Uterus (tissue), 4 donors: ENCODE results near the gene ARHGAP29. TPM values are rescaled to one million over a fixed set of nuclear protein-coding genes. Genes with fewer than 3 reads are reported as not detected.
A peak's percentile ranks its signal among the peaks of the same experiment; 100 is the strongest.

Experiments used
- DNase-seq, 2 donors: peaks; one replicate each; pipeline ENCODE4 v3.0.0-alpha.2; 2019 to 2020
- H3K27ac ChIP-seq, 2 donors: fragments of 200-600 bp; sonication (generic); 1 replicate in 1 of 2; 2 replicates in 1 of 2; pipeline ENCODE4 v1.5.1; 2016 to 2018
- H3K27me3 ChIP-seq, 2 donors: fragments of 200-600 bp; sonication (generic); one replicate each; pipeline ENCODE4 v1.5.1; 2018 to 2019; ENCODE audit warnings: control low read depth in 1 of 2
- H3K36me3 ChIP-seq, 2 donors: fragments of 200-600 bp; sonication (generic); one replicate each; pipeline ENCODE4 v1.5.1; 2019; ENCODE audit warnings: control low read depth in 1 of 2
- H3K4me1 ChIP-seq, 2 donors: fragments of 200-600 bp; sonication (generic); one replicate each; pipeline ENCODE4 v1.5.1; 2018 to 2019; ENCODE audit warnings: control low read depth in 1 of 2
- H3K4me3 ChIP-seq, 2 donors: fragments of 200-600 bp; sonication (generic); 1 replicate in 1 of 2; 2 replicates in 1 of 2; pipeline ENCODE4 v1.5.1; 2018 to 2019; ENCODE audit warnings: mild to moderate bottlenecking in 1 of 2
- H3K9me3 ChIP-seq, 2 donors: fragments of 200-600 bp; sonication (generic); one replicate each; pipeline ENCODE4 v1.5.1; 2019; ENCODE audit warnings: control low read depth in 1 of 2
- CTCF ChIP-seq, 4 experiments: fragments of 200-600 bp in 2 of 4; fragments of 450-650 bp in 2 of 4; sonication (generic) in 2 of 4; IDR thresholded peaks; one replicate each; pipeline ENCODE4 v1.5.1; 2016 to 2019; ENCODE audit warnings: antibody characterized with exemption in 4 of 4, mild to moderate bottlenecking in 2 of 4, moderate library complexity in 1 of 4
- POLR2A ChIP-seq, 2 donors: fragments of 450-650 bp; IDR thresholded peaks; one replicate each; pipeline ENCODE4 v1.6.1; 2016; ENCODE audit warnings: antibody characterized with exemption in 2 of 2, mild to moderate bottlenecking in 1 of 2, moderate library complexity in 1 of 2
- intact Hi-C: fragments of 100-400 bp; cut with DNase I; formaldehyde crosslinking; loops from one replicate; pipeline ENCODE4 v1.15.1; 2023; ENCODE audit warnings: low total_unique reads
- total RNA-seq, 4 donors: library from RNA; depleted of rRNA in 3 of 4; stranded (reverse); fragments of >200 nt in 3 of 4; gene quantifications; one replicate each; pipeline versions ENCODE4 v1.1.0 to v1.2.4, GENCODE V29; 2014 to 2023
- donor health status: DM: yes; HTN: yes; CAD: no.

Gene ARHGAP29
- total RNA-seq, 4 donors from 2014 or later = 20.0 to 67.3 (median 38.8) TPM

- no peak for TF ChIP-seq POLR2A (IDR thresholded peaks at IDR 0.05)
- no peak for TF ChIP-seq CTCF (IDR thresholded peaks at IDR 0.05)
- H3K9me3 ChIP-seq = no peaks in the 10 kb centered on the region
- no peaks in the 10 kb centered on the region for H3K4me1 ChIP-seq
- H3K27me3 ChIP-seq = peaks cover 0 to 7% of the 10 kb centered on the region in 2 donors
- intact Hi-C loops = no loop called here
- no peak overlapping the region for H3K27ac ChIP-seq
- no peak overlapping the region for H3K4me3 ChIP-seq
- DNase-seq = no peak
- no peaks in the 10 kb centered on the region for H3K36me3 ChIP-seq
Measured at GRCh38 chr1:94240822-94241221, 3.4 kb upstream of the ARHGAP29 start.

- H3K9me3 ChIP-seq = no peaks in the 10 kb centered on the region
- H3K4me1 ChIP-seq = no peaks in the 10 kb centered on the region
- DNase-seq = no peak
- intact Hi-C loops = loop anchor here (10.0 kb wide), 2 partner anchors 95 to 175 kb away; no protein-coding TSS in a partner anchor
- H3K27ac ChIP-seq = no peak overlapping the region
- H3K36me3 ChIP-seq = no peaks in the 10 kb centered on the region
- peaks cover under 1 to 16% of the 10 kb centered on the region in 2 donors for H3K27me3 ChIP-seq
- no peak for TF ChIP-seq CTCF (IDR thresholded peaks at IDR 0.05)
- no peak for TF ChIP-seq POLR2A (IDR thresholded peaks at IDR 0.05)
- no peak overlapping the region for H3K4me3 ChIP-seq
Measured at GRCh38 chr1:94239796-94240195, 2.4 kb upstream of the ARHGAP29 start.

- TF ChIP-seq CTCF (IDR thresholded peaks at IDR 0.05) (no peak), POLR2A (IDR thresholded peaks at IDR 0.05) (no peak)
- Histone ChIP-seq H3K9me3 (no peaks in the 10 kb centered on the region), H3K27me3 (peaks cover 3 to 21% of the 10 kb centered on the region in 2 donors), H3K4me1 (no peaks in the 10 kb centered on the region), H3K4me3 (no peak overlapping the region), H3K36me3 (no peaks in the 10 kb centered on the region), H3K27ac (no peak overlapping the region)
- intact Hi-C loops = loop anchor here (10.0 kb wide), 2 partner anchors 96 to 174 kb away; no protein-coding TSS in a partner anchor
- DNase-seq = no peak
Measured at GRCh38 chr1:94239051-94239450, 1.7 kb upstream of the ARHGAP29 start.

GRCh38 chr1:94236630-94237290, 624 bp downstream of the ARHGAP29 start:
- peak overlapping the region; percentile 27 to 56 for H3K4me3 ChIP-seq
- no peaks in the 10 kb centered on the region for H3K9me3 ChIP-seq
- peak; percentile 20 to 24 for DNase-seq
- H3K36me3 ChIP-seq = no peaks in the 10 kb centered on the region
- peak overlapping the region; percentile 67 to 72 for H3K27ac ChIP-seq
- H3K27me3 ChIP-seq = peaks cover 3 to 21% of the 10 kb centered on the region in 2 donors
- TF ChIP-seq CTCF (IDR thresholded peaks at IDR 0.05) = peak in 1 of 4 experiments; percentile 3
- no peak for TF ChIP-seq POLR2A (IDR thresholded peaks at IDR 0.05)
- no peaks in the 10 kb centered on the region for H3K4me1 ChIP-seq
- intact Hi-C loops = loop anchor here (10.0 kb wide), 2 partner anchors 98 to 172 kb away; no protein-coding TSS in a partner anchor

- Histone ChIP-seq H3K4me1 (no peaks in the 10 kb centered on the region), H3K36me3 (no peaks in the 10 kb centered on the region), H3K27ac (peak overlapping the region; percentile 67 to 72), H3K27me3 (peaks cover 3 to 21% of the 10 kb centered on the region in 2 donors), H3K4me3 (peak overlapping the region; percentile 27 to 56), H3K9me3 (no peaks in the 10 kb centered on the region)
- TF ChIP-seq POLR2A (IDR thresholded peaks at IDR 0.05) (no peak), CTCF (IDR thresholded peaks at IDR 0.05) (no peak)
- intact Hi-C loops = loop anchor here (10.0 kb wide), 2 partner anchors 99 to 171 kb away; no protein-coding TSS in a partner anchor
- DNase-seq = no peak
Measured at GRCh38 chr1:94236013-94236491, 1.3 kb downstream of the ARHGAP29 start.
